ENCODE results near the gene SMOC2.

GRCh38 chr6:168538892-168539811 lies 98.2 kb downstream of the SMOC2 start:
- no peak for TF ChIP-seq CTCF (IDR thresholded peaks at IDR 0.05)
- TF ChIP-seq POLR2A (IDR thresholded peaks at IDR 0.05): no peak

All from thyroid gland (tissue), 4 donors.